ENCODE data around the gene NCOA6.
A peak's percentile ranks its signal among the peaks of the same experiment; 100 is the strongest.

The NCOA6 gene

DNA sequence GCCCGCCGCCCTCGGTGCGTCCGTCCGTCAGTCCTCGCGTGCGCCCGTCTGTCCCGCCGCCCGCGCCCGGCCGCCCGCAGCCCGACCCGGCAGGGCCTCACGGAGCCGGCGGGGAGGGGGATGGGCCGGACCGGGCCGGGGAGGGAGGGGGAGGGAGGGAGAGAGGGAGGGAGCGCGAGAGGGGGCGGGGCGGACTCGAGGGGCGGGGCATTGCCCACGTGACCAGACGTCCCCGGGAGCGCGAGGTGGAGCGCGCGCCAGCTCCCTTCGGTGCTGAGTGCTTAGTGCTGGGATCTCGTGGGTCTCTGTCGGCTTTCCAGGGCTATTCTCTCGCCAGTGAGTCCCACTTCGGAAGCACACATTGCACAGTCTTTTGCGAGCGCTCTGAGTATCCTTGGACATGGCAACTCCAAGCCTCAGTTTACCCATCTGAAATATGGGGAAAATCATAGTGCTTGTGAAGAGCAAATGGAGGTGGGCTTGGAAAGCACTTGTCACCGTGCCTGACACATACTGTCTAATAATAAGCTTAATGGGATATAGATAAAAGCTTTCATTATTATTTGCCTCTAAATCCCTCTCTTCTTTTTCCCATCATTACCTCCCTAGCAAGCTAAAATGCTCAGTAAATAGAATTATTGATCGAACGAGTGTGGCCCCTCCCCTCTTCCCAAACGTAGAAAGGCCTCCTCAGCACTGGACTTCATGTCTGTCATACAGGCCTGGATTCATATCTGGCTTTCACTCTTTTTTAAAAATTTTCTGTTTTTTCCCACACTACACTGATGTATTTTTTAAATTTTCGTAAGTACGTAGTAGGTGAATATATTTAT is at the start of gene NCOA6:
Gene NCOA6, minus strand, starts transcription at position 122 of the 833 bp plus-strand sequence. CDS start 43,296 bp downstream, outside the sequence.
- peak; percentile 76 to 87 (median 77) for DNase-seq (ENCODE audit: low read depth in 3 of 3)

GRCh38 chr20:34874094-34874654 is 48.7 kb upstream of the NCOA6 start:
- DNase-seq (ENCODE audit: low read depth in 3 of 3), result peak in 1 of 3 experiments; percentile 57

- no peak for DNase-seq (ENCODE audit: low read depth in 3 of 3)
These were observed 48.2 kb upstream of the NCOA6 start for GRCh38 chr20:34873583-34874093.

- DNase-seq (ENCODE audit: low read depth in 3 of 3), result peak; percentile 72 to 89 (median 80)
These were observed 47.3 kb upstream of the NCOA6 start, which contains the start of gene GGT7 for GRCh38 chr20:34872622-34873224. Gene GGT7, minus strand, starts transcription at chr20:34872856. Its CDS starts 41 bp downstream, at chr20:34872815.

DNA sequence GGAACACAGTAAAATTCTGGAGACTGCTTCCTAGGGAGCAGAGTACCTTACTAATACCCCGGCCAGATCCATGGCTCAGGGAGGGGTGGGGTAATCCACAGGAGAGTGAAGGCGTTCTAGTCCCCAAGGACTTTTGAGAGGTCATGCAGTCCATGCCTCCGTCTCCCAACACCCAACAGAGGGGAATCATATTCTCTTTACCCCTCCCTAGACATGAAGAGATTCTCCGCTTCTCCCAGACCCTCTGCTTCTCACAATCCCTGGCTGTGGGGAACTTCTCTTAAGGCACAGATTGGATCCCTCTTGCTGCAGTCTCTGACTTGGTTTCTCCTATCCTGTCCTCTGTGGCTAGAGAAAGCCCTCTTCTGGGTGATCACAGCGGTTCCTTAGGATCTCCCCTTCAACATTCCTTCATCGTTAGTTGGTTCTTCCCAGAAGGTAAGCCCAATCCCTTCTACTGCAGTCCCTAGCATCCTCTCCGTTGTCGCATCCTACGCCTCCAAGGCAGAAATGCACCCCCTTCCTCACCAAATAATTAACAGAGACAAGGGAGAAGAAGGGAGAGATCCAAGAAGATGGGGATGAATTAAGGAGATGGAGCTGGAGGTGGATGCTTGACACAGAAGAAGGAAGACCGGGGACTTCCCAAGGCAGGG is 46.6 kb upstream of the NCOA6 start:
- no peak for DNase-seq (ENCODE audit: low read depth in 3 of 3)

- DNase-seq (ENCODE audit: low read depth in 3 of 3), result no peak
These were observed 46.0 kb upstream of the NCOA6 start for GRCh38 chr20:34871320-34871926.

GRCh38 chr20:34864216-34864615 is 38.8 kb upstream of the NCOA6 start:
- DNase-seq (ENCODE audit: low read depth in 3 of 3), result no peak

DNA sequence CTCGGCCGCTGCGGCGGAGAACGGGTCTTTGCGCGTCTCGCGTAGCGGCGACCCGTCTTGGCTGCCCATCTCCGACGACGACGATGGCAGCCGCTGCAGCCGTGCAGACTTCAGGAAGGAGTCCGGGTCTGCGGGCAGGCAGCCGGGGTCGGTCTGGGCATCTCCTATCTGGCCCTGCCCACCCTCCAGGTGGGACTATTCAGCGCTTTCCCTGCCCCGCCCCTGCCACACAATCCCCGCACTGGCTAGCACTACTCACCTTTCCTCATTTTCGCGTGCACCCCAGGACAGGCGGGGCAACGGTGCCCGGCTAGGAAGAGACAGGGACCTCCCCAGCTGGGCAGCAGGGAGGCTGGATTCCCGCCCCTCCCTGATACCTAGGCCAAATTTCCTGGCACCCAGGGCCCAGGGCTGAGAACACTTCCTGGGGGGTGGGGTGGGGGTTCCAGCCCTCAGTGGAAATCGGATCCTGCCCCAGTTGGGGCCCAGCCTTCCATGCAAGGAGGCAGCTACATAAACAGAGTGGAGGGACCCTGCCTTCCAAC is 38.0 kb upstream of the NCOA6 start:
- no peak for DNase-seq (ENCODE audit: low read depth in 3 of 3)

- no peak for DNase-seq (ENCODE audit: low read depth in 3 of 3)
These were observed 37.3 kb upstream of the NCOA6 start for GRCh38 chr20:34862724-34863123.

DNA sequence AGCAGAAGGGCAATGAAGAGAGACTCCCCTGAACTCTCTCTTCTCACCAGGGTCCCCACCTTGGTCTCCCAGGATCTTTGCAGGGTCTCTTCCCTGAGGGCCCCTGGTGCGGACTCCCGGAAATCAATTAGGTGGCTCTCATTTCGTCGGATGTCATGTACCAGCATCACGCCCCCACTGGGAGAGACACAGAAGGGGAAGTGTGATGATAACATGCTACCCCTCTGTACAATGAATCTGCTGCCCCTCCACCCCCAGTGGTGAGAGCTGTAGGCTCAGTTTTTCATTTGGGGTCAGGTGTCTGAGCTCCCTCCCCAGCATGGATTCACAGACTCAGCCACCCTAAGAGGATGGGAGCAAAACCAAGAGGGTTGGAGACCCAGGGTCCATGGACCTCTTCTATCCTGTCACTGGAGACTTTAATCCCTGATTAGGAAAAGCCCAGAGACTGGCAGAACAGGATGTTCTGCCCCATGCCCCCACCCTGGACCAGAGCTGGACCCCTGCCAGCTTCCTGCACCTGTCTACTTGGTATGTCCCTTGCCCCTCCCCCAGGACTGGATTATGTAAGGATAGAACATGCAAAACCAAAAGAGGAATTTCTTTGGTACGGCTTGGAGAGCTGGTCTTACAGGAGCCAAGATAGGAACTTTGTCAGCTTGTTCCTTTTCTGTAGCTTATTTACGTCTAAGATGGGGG is 36.1 kb upstream of the NCOA6 start:
- no peak for DNase-seq (ENCODE audit: low read depth in 3 of 3)

GRCh38 chr20:34859826-34860545 is 34.5 kb upstream of the NCOA6 start:
- DNase-seq (ENCODE audit: low read depth in 3 of 3), result no peak

DNA sequence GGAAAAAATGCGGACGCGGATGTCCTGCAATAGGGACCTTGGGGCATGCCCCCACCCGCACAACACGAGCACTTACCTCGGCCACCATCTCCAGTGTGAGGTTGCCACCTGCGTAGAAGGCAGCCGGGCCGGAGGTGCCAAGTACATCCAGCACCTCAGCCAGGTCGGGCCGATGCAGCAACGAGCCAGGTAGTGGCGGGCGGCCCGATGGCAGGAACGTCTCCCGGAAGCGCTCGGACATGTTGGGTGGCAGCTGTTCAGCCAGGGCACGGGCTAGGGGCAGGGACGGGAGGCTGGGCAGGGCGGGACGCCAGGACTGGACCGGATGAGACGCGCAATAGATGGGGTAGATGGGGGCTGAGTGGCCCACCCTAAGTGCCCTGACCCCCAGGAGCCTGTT is 33.9 kb upstream of the NCOA6 start:
- no peak for DNase-seq (ENCODE audit: low read depth in 3 of 3)

GRCh38 chr20:34852298-34852697 is 26.8 kb upstream of the NCOA6 start:
- no peak for DNase-seq (ENCODE audit: low read depth in 3 of 3)

- DNase-seq (ENCODE audit: low read depth in 3 of 3), result no peak
These were observed 25.5 kb upstream of the NCOA6 start for GRCh38 chr20:34850969-34851368.

- no peak for DNase-seq (ENCODE audit: low read depth in 3 of 3)
These were observed 24.3 kb upstream of the NCOA6 start for GRCh38 chr20:34849778-34850177.

- no peak for DNase-seq (ENCODE audit: low read depth in 3 of 3)
These were observed 23.1 kb upstream of the NCOA6 start for GRCh38 chr20:34848597-34848996.

- no peak for DNase-seq (ENCODE audit: low read depth in 3 of 3)
These were observed 18.0 kb upstream of the NCOA6 start for GRCh38 chr20:34843421-34843820.

- no peak for DNase-seq (ENCODE audit: low read depth in 3 of 3)
These were observed 16.7 kb upstream of the NCOA6 start for GRCh38 chr20:34842143-34842542.

DNA sequence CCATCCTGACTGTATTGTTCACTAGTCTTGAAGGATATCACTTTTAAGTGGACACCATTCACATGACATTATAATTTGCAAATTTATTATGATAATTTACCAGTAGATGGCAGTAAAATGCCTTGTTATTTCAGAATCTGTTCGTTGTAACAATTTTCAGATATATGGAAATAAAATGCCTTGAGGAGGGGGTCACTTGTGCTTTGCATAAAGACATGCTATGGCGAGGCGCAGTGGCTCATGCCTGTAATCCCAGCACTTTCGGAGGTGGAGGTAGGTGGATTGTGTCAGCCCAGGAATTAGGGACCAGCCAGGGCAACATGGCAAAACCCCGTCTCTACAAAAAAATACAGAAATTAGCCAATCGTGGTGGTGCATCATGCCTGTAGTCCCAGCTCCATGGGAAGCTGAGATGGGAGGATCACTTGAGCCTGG is 9.0 kb upstream of the NCOA6 start:
- DNase-seq (ENCODE audit: low read depth in 3 of 3), result no peak

DNA sequence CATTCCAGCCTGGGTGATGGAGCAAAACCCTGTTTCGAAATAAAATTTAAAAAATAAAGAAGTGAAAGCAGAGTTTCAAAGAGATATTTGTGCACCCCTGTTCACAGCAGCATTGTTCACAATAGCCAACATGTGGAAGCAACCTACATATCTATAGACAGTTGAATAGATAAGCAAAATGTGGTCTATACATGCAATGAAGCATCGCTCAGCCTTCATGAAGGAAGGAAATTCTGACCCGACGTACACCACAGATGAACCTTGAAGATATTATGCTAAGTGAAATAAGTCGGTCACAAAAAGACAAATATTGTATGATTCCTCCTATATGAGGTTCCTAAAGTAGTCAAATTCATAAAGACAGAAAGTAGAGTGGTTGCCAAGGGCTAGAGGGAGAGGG is 6.5 kb upstream of the NCOA6 start:
- DNase-seq (ENCODE audit: low read depth in 3 of 3), result no peak

Data from stimulated activated CD4-positive, alpha-beta T cell treated with anti-CD3 and anti-CD28 coated beads, TNF-alpha, amount 100 ng/mL, for 24 hours (primary cell).